HepG2 (cell line): Measurements from ENCODE around the gene RPS25. TPM values are rescaled to one million over a fixed set of nuclear protein-coding genes. Genes with fewer than 3 reads are reported as not detected.

ENCODE experiments used
- ATAC-seq: fragments of 200-7000 bp; cut with Tn5 transposase; 3 replicates; pipeline ENCODE4 v1.9.1; 2020; ENCODE audit warnings: mild to moderate bottlenecking, moderate library complexity
- BruUV-seq: library from RNA; stranded (reverse); fragments of 400-500 nt; replicated peaks from 2 replicates; lab custom pipeline; 2021; lab: Mats Ljungman, UMichigan
- CTCF ChIA-PET: fragments of 300-600 bp; formaldehyde crosslinking; extraction: SDS; loops from one replicate; lab custom pipeline; 2021; ENCODE audit warnings: low total read pairs, inconsistent platforms, low intra/inter-chr PET ratio; lab: Yijun Ruan, JAX
- POLR2A ChIA-PET: fragments of 350-600 bp; sonication (Branson Sonifier 250); formaldehyde crosslinking; loops from one replicate; lab custom pipeline; 2020; ENCODE audit warnings: antibody characterized with exemption, inconsistent platforms; lab: Yijun Ruan, JAX
- DNase-seq: peaks from one replicate; pipeline ENCODE4 v3.0.0-alpha.2; 2015; ENCODE audit warnings: low spot score
- FAIRE-seq: peaks from 3 replicates; lab custom pipeline; 2011; peaks lifted over from hg19 to GRCh38; lab: Jason Lieb, UNC
- H2AFZ ChIP-seq: one replicate; pipeline ENCODE4 v1.6.1; 2011; ENCODE audit warnings: low read length, inconsistent platforms
- H3K27ac ChIP-seq: fragments of 300-600 bp; 3 replicates; pipeline ENCODE4 v1.8.0; 2011; ENCODE audit warnings: mixed run types, mild to moderate bottlenecking, mixed read lengths, low read length, inconsistent platforms; ENCODE audit not compliant: insufficient read depth; ENCODE audit errors: extremely low read length
- H3K27me3 ChIP-seq, 2 experiments: fragments of 200-600 bp in 1 of 2; 2 replicates in 1 of 2; 3 replicates in 1 of 2; pipeline versions ENCODE4 v1.6.0 to v1.8.0; 2011; ENCODE audit warnings: low read length in 2 of 2, mild to moderate bottlenecking in 2 of 2, moderate library complexity in 2 of 2, inconsistent platforms in 1 of 2; ENCODE audit not compliant: insufficient read depth in 2 of 2, control insufficient read depth in 1 of 2
- H3K36me3 ChIP-seq, 2 experiments: fragments of 200-600 bp in 1 of 2; replicated peaks in 1 of 2; 2 replicates in 1 of 2; 3 replicates in 1 of 2; pipeline versions ENCODE4 v1.5.1 to v1.8.0; 2011; ENCODE audit warnings: low read length in 2 of 2, inconsistent platforms in 1 of 2; ENCODE audit not compliant: insufficient read depth in 2 of 2, control insufficient read depth in 1 of 2
- H3K4me1 ChIP-seq: 2 replicates; pipeline ENCODE4 v1.5.1; 2012; ENCODE audit warnings: low read length, inconsistent platforms; ENCODE audit not compliant: insufficient read depth
- H3K4me2 ChIP-seq: 2 replicates; pipeline ENCODE4 v1.6.0; 2011; ENCODE audit warnings: low read depth, low read length, inconsistent platforms
- H3K4me3 ChIP-seq, 3 experiments: fragments of 200-600 bp in 1 of 3; sonication (generic), shearing (Covaris generic) in 1 of 3; replicated peaks in 1 of 3; 2 replicates each; pipeline ENCODE4 v1.5.1; 2011 to 2016; ENCODE audit warnings: low read length in 3 of 3, inconsistent platforms in 2 of 3, low read depth in 2 of 3, mild to moderate bottlenecking in 2 of 3, control low read depth in 1 of 3, mixed read lengths in 1 of 3; ENCODE audit not compliant: insufficient read depth in 1 of 3
- H3K79me2 ChIP-seq: one replicate; pipeline ENCODE4 v1.6.1; 2011; ENCODE audit warnings: low read length, inconsistent platforms; ENCODE audit not compliant: insufficient read depth
- H3K9ac ChIP-seq: 2 replicates; pipeline ENCODE4 v1.6.0; 2011; ENCODE audit warnings: mild to moderate bottlenecking, low read depth, low read length, inconsistent platforms; ENCODE audit not compliant: insufficient read depth
- H3K9me3 ChIP-seq: 2 replicates; pipeline ENCODE4 v1.5.1; 2012; ENCODE audit warnings: mild to moderate bottlenecking, low read length
- H4K20me1 ChIP-seq: 2 replicates; pipeline ENCODE4 v1.6.0; 2011; ENCODE audit warnings: inconsistent platforms, mild to moderate bottlenecking, low read length, moderate library complexity; ENCODE audit not compliant: insufficient read depth
- ETV6 ChIP-seq: sonication (generic); formaldehyde crosslinking; conservative IDR thresholded peaks from 2 replicates; pipeline ENCODE4 v1.4.0; 2020; ENCODE audit warnings: missing genetic modification reagents
- FOXM1 ChIP-seq: sonication (generic); formaldehyde crosslinking; IDR thresholded peaks from 2 replicates; pipeline ENCODE4 v1.5.0; 2020; ENCODE audit warnings: missing genetic modification reagents
- GATAD2A ChIP-seq: IDR thresholded peaks from 2 replicates; pipeline ENCODE4 v1.6.1; 2016
- TAF15 ChIP-seq: fragments of 200-400 bp; formaldehyde crosslinking; IDR thresholded peaks from one replicate; pipeline ENCODE4 v1.6.1; 2018; ENCODE audit warnings: mild to moderate bottlenecking, low read depth, low read length; ENCODE audit not compliant: poor library complexity, severe bottlenecking
- WGBS: methylation state at CpG from one replicate; pipeline ENCODE4 v1.1.6; 2017; ENCODE audit warnings: low lambda C conversion rate; 5-methylcytosine and 5-hydroxymethylcytosine counted together
- in situ Hi-C: cut with HindIII; loops from 2 replicates; pipeline ENCODE4 v1.10.0; 2017; ENCODE audit warnings: low pct_unique_long_range_greater_than_20kb; ENCODE audit not compliant: extremely low pct_ligation_motif_present
- intact Hi-C: fragments of 100-400 bp; cut with micrococcal nuclease; formaldehyde crosslinking; loops from one replicate; pipeline ENCODE4 v1.10.0; 2022; ENCODE audit not compliant: unreplicated experiment
- polyA plus RNA-seq, 8 experiments: library from polyadenylated mRNA; depleted of rRNA in 3 of 8; stranded (reverse) in 7 of 8; unstranded in 1 of 8; fragments of >200 nt; fragmentation: Illumina TruSeq in 4 of 8; extraction: Trizol in 4 of 8; gene quantifications; 2 replicates each; pipeline versions ENCODE4 v1.2.1 to v1.2.3, GENCODE V29; 2011 to 2016; ENCODE audit warnings: low read depth in 4 of 8, missing spikeins in 1 of 8, mixed read lengths in 1 of 8; ENCODE audit not compliant: insufficient read depth in 1 of 8
- total RNA-seq, 5 experiments: library from RNA; depleted of rRNA; stranded (reverse); fragments of >200 nt; fragmentation: Illumina TruSeq; extraction: Trizol; gene quantifications; 2 replicates each; pipeline ENCODE4 v1.2.3, GENCODE V29; 2016; ENCODE audit warnings: low read depth in 1 of 5
- TF ChIP-seq, protein P1 (sequence below): sonication (generic); formaldehyde crosslinking; IDR thresholded peaks from 2 replicates; pipeline ENCODE4 v1.4.0; 2020; ENCODE audit warnings: missing genetic modification reagents

Gene RPS25
- total and polyA plus RNA-seq, 2 of the 13 experiments (the other 11 are each of a cell fraction or from before 2014, with no cell fraction given), result 839 to 1,415 TPM

DNA sequence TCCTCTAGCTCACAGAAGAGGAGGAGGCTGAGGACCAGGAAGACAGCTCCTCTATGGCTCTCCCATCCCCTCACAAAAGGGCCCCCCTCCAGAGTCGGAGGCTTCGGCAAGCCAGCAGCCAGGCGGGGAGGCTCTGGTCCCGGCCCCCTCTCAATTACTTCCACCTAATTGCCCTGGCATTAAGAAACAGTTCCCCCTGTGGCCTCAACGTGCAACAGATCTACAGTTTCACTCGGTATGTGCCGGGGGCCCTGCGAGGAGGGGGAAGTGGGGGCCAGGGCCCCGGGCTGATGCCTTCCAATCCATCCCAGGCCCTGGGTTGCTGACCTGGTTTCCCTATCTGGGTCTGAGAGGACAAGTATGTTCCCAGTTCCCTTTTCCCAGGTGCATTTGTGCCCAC is 38.7 kb downstream of the RPS25 start:
- no peak overlapping the region for H3K9ac ChIP-seq
- H3K36me3 ChIP-seq, result no peaks in the 10 kb centered on the region
- no peaks in the 10 kb centered on the region for H4K20me1 ChIP-seq
- FAIRE-seq (no peak), ATAC-seq (peak; percentile 66), DNase-seq (no peak)
- no peaks in the 10 kb centered on the region for H3K4me1 ChIP-seq
- no peak for TF ChIP-seq FOXM1 (CRISPR knock-in tag)
- TF ChIP-seq ETV6 (CRISPR knock-in tag), result no peak
- TF ChIP-seq, protein P1, sequence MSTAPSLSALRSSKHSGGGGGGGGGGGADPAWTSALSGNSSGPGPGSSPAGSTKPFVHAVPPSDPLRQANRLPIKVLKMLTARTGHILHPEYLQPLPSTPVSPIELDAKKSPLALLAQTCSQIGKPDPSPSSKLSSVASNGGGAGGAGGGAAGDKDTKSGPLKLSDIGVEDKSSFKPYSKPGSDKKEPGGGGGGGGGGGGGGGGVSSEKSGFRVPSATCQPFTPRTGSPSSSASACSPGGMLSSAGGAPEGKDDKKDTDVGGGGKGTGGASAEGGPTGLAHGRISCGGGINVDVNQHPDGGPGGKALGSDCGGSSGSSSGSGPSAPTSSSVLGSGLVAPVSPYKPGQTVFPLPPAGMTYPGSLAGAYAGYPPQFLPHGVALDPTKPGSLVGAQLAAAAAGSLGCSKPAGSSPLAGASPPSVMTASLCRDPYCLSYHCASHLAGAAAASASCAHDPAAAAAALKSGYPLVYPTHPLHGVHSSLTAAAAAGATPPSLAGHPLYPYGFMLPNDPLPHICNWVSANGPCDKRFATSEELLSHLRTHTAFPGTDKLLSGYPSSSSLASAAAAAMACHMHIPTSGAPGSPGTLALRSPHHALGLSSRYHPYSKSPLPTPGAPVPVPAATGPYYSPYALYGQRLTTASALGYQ (CRISPR knock-in tag), result no peak
- no peak for TF ChIP-seq TAF15
- no peak for TF ChIP-seq GATAD2A (CRISPR knock-in tag)
- BruUV-seq, result no TSS peak
- H3K27me3 ChIP-seq, result peaks cover 0 to 20% of the 10 kb centered on the region in 2 experiments; a peak in 2 of 5 replicates
- no peak overlapping the region for H2AFZ ChIP-seq
- no peak overlapping the region for H3K27ac ChIP-seq
- 26% methylated on average over 7 of the region's 9 CpGs for WGBS
- no peaks in the 10 kb centered on the region for H3K79me2 ChIP-seq
- no peak overlapping the region for H3K4me2 ChIP-seq
- H3K4me3 ChIP-seq, result no peak overlapping the region
- ChIA-PET CTCF (no interaction called here), POLR2A (no interaction called here)
- in situ Hi-C loops (no loop called here), intact Hi-C loops (no loop called here)
- no peaks in the 10 kb centered on the region for H3K9me3 ChIP-seq
